Adipocyte (in vitro differentiated cells): ENCODE measurements around the gene EDN3.
"Not testable (repeated sequence)": the region's sequence is repeated elsewhere in the genome, so short reads cannot be mapped to it uniquely, and the experiment has no call there.

ENCODE experiments used
- DNase-seq: peaks from one replicate; pipeline ENCODE4 v3.0.0-alpha.2; 2015; ENCODE audit warnings: low read depth
- H3K27me3 ChIP-seq: replicated peaks from 2 replicates; pipeline ENCODE4 v1.7.0; 2013; ENCODE audit warnings: mild to moderate bottlenecking, low read length, moderate library complexity; ENCODE audit not compliant: control insufficient read depth, insufficient read depth
- H3K36me3 ChIP-seq: 2 replicates; pipeline ENCODE4 v1.7.0; 2013; ENCODE audit warnings: low read length, mild to moderate bottlenecking, moderate library complexity; ENCODE audit not compliant: control insufficient read depth, insufficient read depth, severe bottlenecking
- H3K4me1 ChIP-seq: 2 replicates; pipeline ENCODE4 v1.7.0; 2013; ENCODE audit warnings: mild to moderate bottlenecking, low read length, moderate library complexity; ENCODE audit not compliant: control insufficient read depth, insufficient read depth
- H3K4me3 ChIP-seq: 2 replicates; pipeline ENCODE4 v1.7.0; 2013; ENCODE audit warnings: mild to moderate bottlenecking, low read length, moderate library complexity
- H3K9ac ChIP-seq: 2 replicates; pipeline ENCODE4 v1.7.0; 2013; ENCODE audit warnings: mild to moderate bottlenecking, low read length, moderate library complexity
- H3K9me3 ChIP-seq: 2 replicates; pipeline ENCODE4 v1.7.0; 2013; ENCODE audit warnings: mild to moderate bottlenecking, low read length, moderate library complexity; ENCODE audit not compliant: control insufficient read depth

Gene EDN3

DNA sequence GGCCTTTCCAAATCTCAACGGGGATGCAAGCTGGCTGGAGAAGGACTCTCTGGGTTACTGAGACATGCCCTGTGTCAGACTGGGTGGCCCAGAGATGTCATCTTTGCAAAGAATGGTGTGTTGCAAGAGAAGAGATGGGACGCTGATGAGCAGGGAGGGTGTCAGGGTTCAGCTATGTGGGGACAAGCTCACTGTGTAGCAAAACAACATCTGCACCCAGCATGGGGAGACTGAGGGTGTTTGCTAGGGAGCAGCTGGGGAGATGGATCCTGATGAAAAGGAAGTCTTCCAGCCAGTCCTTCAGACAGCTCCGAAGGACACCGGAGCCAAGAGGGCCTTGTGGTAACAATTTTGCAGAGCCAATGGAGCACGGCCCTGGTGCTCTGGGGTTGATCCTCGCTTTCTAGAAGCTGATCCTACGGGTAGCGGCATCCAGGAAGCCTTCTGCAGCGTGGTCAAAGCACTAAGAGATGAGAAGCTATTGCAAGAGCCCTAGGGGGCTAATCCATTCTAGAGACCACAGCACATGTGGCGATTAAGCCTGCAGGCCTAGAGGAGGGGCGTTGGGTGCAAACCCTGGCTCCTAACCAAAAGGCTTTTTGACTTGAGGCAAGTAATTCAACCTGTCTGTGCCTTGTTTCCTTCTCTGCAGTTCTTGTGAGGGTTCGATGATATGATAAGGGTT, 39.9 kb downstream of the EDN3 start:
- Histone ChIP-seq H3K4me3 (no peak overlapping the region), H3K9ac (no peak overlapping the region), H3K4me1 (no peaks in the 10 kb centered on the region), H3K9me3 (peaks cover 8% of the 10 kb centered on the region), H3K27me3 (peaks cover 32% of the 10 kb centered on the region), H3K36me3 (no peaks in the 10 kb centered on the region)
- DNase-seq: no peak

DNA sequence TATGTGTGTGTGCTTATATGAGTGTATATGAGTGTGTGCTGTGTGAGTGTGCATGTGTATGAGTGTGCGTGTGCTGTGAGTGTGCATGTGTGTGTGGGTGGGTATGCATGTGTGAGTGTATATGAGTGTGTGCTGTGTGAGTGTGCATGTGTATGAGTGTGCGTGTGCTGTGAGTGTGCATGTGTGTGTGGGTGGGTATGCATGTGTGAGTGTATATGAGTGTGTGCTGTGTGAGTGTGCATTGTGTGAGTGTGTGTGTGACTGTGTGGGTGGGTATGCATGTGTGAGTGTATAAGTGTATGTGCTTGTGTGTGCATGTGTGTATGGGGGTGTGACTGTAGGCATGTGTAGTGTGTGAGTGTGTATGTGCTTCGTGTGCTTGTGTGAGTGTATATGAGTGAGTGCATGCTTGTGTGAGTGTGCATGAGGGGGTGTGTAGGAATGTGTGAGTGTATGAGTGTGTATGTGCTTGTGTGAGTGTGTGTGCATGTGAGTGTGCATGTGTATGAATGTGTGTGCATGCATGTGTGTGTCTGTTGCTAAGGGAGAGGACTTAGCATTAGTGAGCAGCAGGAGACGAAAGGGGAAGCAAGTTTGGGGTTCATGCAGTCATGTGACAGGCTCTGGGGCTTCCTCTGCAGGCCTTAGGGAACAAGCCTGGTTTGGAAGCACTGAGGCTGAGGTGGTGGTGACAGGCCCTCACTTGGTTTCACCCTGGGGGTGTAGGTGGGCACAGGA, 41.0 kb downstream of the EDN3 start:
- H3K9me3 ChIP-seq, H3K9ac ChIP-seq, DNase-seq, H3K36me3 ChIP-seq, H3K4me3 ChIP-seq, H3K4me1 ChIP-seq: not testable (repeated sequence)
- peaks cover 32% of the 10 kb centered on the region for H3K27me3 ChIP-seq

DNA sequence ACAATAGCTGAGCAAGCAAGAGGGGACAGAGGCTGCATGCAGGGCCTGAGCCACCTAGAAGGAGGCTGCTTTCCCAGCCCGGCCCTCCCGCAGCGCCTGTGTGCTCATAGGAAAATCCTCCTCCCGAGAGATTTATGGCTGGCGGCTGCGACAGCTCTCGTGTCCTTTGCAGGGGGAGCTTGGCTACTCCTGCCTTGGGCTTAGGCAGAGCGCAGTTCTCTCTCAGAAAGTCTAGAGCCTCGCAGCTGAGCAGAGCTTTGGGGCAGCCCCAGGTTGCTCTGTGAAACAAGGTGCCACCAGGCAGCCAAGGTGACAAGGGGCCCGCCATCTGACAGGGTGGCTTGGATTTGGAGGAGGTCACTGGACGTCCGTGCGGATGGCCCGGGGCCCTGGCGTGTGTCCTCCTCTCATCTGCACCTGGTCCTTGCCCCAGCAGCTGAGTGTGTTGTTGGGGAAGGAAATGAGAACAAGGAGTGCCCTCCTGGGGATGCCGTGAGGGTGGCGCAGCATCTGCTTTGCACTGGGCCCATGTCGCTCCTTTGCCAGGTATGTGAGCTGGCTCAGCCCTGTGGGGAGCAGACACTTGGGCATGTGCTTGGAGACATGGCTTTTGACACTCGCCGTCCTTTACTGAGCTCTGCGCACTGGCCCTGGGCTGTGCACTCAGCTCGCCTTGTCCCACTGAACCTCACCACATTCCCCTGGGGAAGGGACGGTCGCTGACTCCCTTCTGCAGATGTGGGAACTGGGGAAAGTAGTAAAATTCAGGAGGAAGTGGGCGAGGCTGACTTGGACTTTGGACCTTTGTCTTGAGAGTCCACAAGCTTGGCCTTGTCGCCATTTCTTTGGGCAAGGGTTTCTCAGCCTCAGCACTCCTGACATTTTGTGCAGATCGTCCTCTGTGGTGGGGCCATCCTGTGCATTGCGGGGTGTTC, 41.9 kb downstream of the EDN3 start:
- Histone ChIP-seq H3K27me3 (peaks cover 37% of the 10 kb centered on the region), H3K9me3 (peaks cover 8% of the 10 kb centered on the region)
- DNase-seq: no peak

DNA sequence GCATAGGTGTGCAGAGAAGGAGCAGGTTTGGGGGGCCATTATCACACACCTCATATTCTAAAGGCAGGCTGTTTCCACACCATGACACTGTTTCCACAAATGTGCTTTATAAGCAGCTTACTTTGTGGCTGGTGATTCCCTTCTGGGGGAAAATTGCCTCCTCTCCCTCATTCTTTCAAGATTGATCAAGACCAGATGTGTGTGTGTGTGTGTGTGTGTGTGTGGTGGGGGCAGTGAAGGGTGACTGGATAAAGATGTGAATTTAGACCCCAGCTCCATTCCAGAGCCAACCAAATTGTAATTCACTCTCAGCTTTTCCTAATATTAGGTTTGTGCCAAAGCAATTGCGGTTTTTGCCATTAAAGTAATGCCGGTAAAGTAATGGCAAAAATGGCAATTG, 45.6 kb downstream of the EDN3 start:
- H3K4me1 ChIP-seq: no peaks in the 10 kb centered on the region
- peaks cover 18% of the 10 kb centered on the region for H3K9me3 ChIP-seq
- DNase-seq: no peak
- no peak overlapping the region for H3K4me3 ChIP-seq
- no peaks in the 10 kb centered on the region for H3K36me3 ChIP-seq
- peaks cover 31% of the 10 kb centered on the region for H3K27me3 ChIP-seq
- H3K9ac ChIP-seq: no peak overlapping the region

More for the DNA sequence above, 41.9 kb downstream of the EDN3 start:
- H3K9ac ChIP-seq: no peak overlapping the region
- H3K4me1 ChIP-seq: no peaks in the 10 kb centered on the region
- H3K4me3 ChIP-seq: no peak overlapping the region
- no peaks in the 10 kb centered on the region for H3K36me3 ChIP-seq

DNA sequence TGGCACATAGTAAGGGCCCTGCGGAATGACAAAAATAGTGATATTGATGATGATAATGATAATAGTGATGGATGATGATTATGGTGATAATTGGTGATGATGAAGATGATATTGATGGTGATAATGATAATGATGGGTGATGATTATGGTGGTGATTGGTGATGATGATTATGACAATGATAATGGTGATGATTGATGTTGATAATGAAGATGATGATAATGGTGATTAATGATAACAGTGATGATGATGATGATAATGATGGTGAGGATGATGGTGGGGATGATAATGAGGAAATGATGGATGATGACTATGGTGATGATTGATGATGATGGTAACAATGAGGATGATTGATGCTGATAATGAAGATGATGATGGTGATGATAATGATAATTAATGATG, 48.9 kb downstream of the EDN3 start:
- Histone ChIP-seq H3K4me1 (no peaks in the 10 kb centered on the region), H3K36me3 (no peaks in the 10 kb centered on the region), H3K9me3 (peaks cover 14% of the 10 kb centered on the region), H3K9ac (no peak overlapping the region), H3K27me3 (peaks cover 21% of the 10 kb centered on the region), H3K4me3 (no peak overlapping the region)
- no peak for DNase-seq

DNA sequence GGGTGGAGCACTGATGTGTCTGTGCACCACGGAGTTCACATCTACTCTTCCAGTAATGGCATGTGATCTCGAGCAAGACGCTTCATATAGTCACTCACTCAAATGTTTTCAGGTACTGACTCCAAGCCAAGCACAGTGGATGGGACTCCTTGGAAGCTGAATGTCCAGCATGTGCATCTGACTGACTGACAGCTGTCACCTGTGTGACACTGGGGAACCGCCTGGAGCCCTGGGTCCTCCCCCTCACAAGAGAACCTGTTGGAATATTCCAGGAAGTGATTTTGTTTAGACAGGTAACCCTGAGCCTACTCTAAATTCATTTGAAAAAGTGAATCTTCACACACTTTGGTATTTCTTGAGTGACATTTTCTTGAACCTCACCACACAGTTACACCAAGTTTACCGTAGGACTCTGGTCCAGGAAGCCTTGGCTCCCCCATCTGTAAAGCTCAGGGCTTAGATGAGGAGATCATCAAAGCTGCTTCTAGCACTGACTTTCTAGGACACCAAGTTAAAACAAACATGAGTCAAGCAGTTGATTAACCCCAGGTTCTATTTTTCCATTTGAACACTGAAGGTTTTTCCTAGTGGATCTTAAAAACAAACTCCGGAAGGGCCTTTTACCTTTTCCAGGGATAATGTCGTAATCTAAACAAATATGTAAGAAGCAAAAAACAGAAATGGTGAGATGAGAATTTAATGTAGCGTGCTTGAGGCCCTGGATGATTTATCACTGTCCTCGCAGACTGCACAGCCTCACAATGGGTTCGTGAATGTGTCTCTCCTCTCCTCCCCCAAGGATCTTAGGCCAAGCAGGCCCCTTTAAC, 50.1 kb downstream of the EDN3 start:
- H3K27me3 ChIP-seq: peaks cover 16% of the 10 kb centered on the region

DNA sequence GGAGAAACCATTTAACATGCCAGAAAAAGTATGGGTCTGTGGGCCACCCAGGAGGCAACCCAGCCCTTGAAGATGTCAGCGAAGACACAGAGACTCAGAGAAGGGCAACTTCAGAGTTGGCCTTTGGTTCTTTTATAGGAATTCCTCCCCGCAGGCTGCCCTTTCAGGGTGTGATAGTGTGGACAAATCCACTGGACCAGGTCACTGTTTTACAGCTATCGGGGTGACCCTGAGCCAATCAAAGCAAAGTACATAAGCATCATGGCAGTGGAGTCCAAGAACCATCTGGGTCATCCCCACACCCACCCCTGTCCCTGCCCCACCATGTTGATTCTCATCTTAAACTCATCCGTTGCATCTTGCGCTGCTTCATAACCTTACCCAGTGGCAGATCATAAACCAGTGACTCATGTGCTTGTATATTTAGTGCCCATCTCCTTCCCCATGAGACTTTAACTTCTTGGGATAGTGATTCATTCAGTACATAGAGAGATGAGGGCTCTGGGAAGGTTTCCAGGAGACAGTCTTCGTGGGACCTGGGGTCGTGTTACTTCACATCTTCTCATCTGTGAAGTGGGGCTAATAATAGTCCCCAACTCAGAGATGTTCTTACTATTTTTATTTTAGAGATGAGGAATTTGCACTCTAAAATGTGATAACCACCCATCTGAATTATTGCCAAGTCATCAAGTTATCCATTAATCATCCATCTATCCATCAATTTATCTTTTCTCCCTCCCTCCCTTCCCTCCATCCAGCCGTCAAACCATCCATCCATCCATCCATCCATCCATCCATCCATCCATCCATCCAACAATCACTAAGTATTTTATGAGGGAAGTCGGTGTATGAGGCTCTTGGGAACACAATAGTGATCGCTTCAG, 51.0 kb downstream of the EDN3 start:
- Histone ChIP-seq H3K36me3 (no peaks in the 10 kb centered on the region), H3K9me3 (peaks cover 11% of the 10 kb centered on the region), H3K4me3 (no peak overlapping the region), H3K27me3 (peaks cover 22% of the 10 kb centered on the region), H3K4me1 (no peaks in the 10 kb centered on the region), H3K9ac (no peak overlapping the region)
- peak; percentile 12 for DNase-seq

More for the DNA sequence above, 50.1 kb downstream of the EDN3 start:
- H3K4me3 ChIP-seq: no peak overlapping the region
- H3K9ac ChIP-seq: no peak overlapping the region
- peaks cover 11% of the 10 kb centered on the region for H3K9me3 ChIP-seq
- no peaks in the 10 kb centered on the region for H3K4me1 ChIP-seq
- DNase-seq: no peak
- no peaks in the 10 kb centered on the region for H3K36me3 ChIP-seq

DNA sequence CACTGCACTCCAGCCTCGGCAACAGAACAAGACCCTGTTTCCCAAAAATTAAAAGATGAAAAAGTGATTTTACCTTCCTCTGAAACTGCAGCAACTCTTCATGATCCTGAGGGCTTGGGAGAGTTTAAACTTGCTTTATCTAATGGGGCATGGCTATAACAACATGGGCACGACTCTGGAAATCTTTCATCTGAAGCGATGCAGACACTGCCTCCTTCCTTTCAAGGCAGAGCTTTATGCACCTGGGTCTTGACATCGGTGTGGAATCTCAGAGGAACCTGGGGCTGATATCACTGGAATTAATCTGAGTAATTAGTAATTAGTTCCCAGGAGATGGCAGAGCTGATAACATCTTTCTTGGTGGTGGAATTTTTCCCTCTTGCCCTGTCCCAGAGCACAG, 52.1 kb downstream of the EDN3 start:
- Histone ChIP-seq H3K4me3 (no peak overlapping the region), H3K9ac (no peak overlapping the region), H3K36me3 (no peaks in the 10 kb centered on the region), H3K4me1 (no peaks in the 10 kb centered on the region), H3K9me3 (peaks cover 11% of the 10 kb centered on the region), H3K27me3 (peaks cover 22% of the 10 kb centered on the region)
- DNase-seq: no peak

DNA sequence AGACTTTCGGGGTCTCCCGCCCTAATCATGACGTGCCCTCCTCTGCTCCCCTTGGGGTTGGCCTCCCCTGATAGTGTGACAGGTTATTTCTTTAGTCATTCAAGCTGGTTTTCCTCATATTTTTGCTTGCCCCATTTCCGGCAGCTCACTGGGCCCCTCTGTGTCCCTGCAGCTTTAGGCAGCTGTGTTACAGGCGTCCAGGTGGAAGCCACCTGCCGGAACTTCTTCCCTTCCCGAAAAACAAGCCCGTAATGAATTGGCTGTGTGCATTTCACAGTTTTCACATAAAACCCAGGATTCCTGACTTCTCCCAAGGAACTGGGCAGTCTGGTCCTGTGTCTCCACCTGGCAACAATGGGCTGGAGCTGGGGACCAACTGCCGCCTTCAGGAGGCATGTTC, 52.6 kb downstream of the EDN3 start:
- H3K36me3 ChIP-seq: no peaks in the 10 kb centered on the region
- H3K27me3 ChIP-seq: peaks cover 22% of the 10 kb centered on the region
- DNase-seq: no peak
- no peak overlapping the region for H3K9ac ChIP-seq
- no peaks in the 10 kb centered on the region for H3K4me1 ChIP-seq
- no peak overlapping the region for H3K4me3 ChIP-seq
- peaks cover 6% of the 10 kb centered on the region for H3K9me3 ChIP-seq

DNA sequence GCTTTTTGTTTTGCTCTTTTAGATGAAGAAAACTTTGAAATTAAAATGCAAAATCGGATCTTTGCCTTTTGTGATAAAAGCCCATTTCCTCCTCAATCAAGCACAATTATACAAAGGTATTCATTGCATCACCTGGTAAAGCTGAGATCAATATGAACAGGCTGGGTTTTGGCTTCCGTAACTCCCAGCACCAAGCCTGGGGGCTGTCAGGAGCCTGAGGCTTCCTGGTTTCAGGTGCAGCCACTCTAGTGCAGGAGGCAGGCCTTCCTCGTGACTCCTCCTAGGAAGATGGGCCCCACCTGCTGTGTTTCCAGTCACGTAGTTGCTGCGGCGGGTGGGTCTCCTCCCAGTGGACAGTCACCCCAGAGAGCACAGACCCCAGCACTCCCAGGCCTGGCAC, 54.0 kb downstream of the EDN3 start:
- Histone ChIP-seq H3K4me3 (no peak overlapping the region), H3K4me1 (no peaks in the 10 kb centered on the region), H3K27me3 (peaks cover 22% of the 10 kb centered on the region), H3K9me3 (no peaks in the 10 kb centered on the region), H3K36me3 (no peaks in the 10 kb centered on the region), H3K9ac (no peak overlapping the region)
- DNase-seq: no peak
